OCI-LY3 (cell line): ENCODE results near the gene PTPN5.
"Not testable (repeated sequence)": the region's sequence is repeated elsewhere in the genome, so short reads cannot be mapped to it uniquely, and the experiment has no call there.

Experiments
- H2AFZ ChIP-seq: fragments of 200-600, 300-600 bp; shearing (Covaris generic); 2 replicates; pipeline ENCODE4 v1.6.0; 2014; ENCODE audit warnings: antibody characterized with exemption, low read depth, low read length
- H3K27ac ChIP-seq: fragments of 200-600, 300-600 bp; sonication (generic); 2 replicates; pipeline ENCODE4 v1.5.1; 2014; ENCODE audit warnings: mild to moderate bottlenecking, low read length, moderate library complexity, mixed read lengths
- H3K27me3 ChIP-seq: fragments of 200-600, 300-600 bp; sonication (generic); 2 replicates; pipeline ENCODE4 v1.6.1; 2014; ENCODE audit warnings: low read depth, low read length, mixed read lengths
- H3K36me3 ChIP-seq: fragments of 200-600, 300-600 bp; sonication (generic); replicated peaks from 2 replicates; pipeline ENCODE3; 2014; ENCODE audit warnings: low read depth, low read length, mixed read lengths
- H3K4me1 ChIP-seq: fragments of 300-600, 200-600 bp; sonication (generic); 2 replicates; pipeline ENCODE4 v1.6.1; 2014; ENCODE audit warnings: low read length, mixed read lengths
- H3K4me2 ChIP-seq: fragments of 200-600, 300-600 bp; sonication (generic); 2 replicates; pipeline ENCODE4 v1.6.1; 2014; ENCODE audit warnings: low read length, mixed read lengths
- H3K4me3 ChIP-seq: fragments of 300-600, 200-600 bp; sonication (generic); 2 replicates; pipeline ENCODE4 v1.5.1; 2014; ENCODE audit warnings: antibody characterized with exemption, mild to moderate bottlenecking, low read length, moderate library complexity
- H3K79me2 ChIP-seq: fragments of 300-600, 200-600 bp; shearing (Covaris generic); 2 replicates; pipeline ENCODE4 v1.6.1; 2014; ENCODE audit warnings: mild to moderate bottlenecking, low read length, mixed read lengths
- H3K9ac ChIP-seq: fragments of 300-600, 200-600 bp; shearing (Covaris generic); 2 replicates; pipeline ENCODE4 v1.6.0; 2014; ENCODE audit warnings: mild to moderate bottlenecking, low read length, moderate library complexity
- H3K9me3 ChIP-seq: fragments of 200-600, 300-600 bp; shearing (Covaris generic); 2 replicates; pipeline ENCODE4 v1.6.1; 2014; ENCODE audit warnings: low read length, mixed read lengths; ENCODE audit not compliant: insufficient read depth
- H4K20me1 ChIP-seq: fragments of 200-600, 300-600 bp; sonication (generic); 2 replicates; pipeline ENCODE4 v1.6.1; 2016; ENCODE audit warnings: low read length, mixed read lengths; ENCODE audit not compliant: insufficient read depth
- EZH2phosphoT487 ChIP-seq: fragments of 200-600 bp; shearing (Covaris generic); IDR thresholded peaks from 2 replicates; pipeline ENCODE4 v1.6.1; 2018; ENCODE audit warnings: antibody characterized with exemption, mixed run types, low read depth
- TF ChIP-seq, protein P1 (sequence below): fragments of 200-600, 300-600 bp; sonication (generic); IDR thresholded peaks from 2 replicates; pipeline ENCODE4 v1.5.1; 2014; ENCODE audit warnings: antibody characterized with exemption, low read length, low read depth

Gene PTPN5

DNA sequence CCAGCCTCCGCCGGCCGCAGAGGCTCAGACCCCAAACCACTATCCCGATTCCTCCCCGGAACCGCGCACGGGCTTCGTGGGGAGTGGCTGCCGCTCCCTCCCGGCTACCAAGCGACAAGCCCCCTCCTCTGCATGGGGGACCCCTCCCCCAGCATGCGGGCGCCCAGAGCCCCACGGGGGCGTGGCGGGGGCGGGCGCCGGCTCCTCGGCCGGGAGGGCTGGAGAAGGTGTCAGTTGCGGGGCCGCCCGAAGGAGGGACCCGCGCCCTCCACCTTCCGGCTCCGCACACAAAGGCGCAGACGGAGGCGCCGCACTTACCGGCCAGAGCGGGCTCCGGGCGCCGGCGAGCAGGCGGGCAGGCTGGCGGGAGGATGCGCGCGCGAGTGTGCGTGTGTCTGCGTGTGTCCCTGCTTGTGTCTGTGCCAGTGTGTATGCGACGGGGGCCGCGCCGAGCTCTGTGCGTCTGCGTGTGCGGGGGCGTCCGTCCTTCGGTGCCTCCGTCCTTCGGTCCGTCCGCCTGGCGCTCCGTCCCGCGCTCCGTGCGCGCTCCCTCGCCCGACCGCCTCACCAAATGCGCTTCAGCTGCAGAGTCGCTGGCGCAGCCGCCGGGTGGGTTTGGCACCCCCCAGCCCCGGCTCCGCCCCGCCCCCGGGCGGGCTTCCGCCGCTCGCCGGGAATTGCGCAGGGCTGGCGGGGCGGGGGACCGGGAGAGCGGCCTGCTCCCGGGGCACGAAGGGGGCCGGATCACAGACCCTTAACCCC is at the start of gene PTPN5:
TSS of gene PTPN5 (minus strand) at position 592 of the 762 bp plus-strand sequence. CDS start 19,840 bp downstream, outside the sequence.
- no peaks in the 10 kb centered on the region for H4K20me1 ChIP-seq
- no peak within 1 kb of the TSS for H2AFZ ChIP-seq
- no peak within 1 kb of the TSS for H3K4me2 ChIP-seq
- H3K9ac ChIP-seq = no peak within 1 kb of the TSS
- H3K4me1 ChIP-seq = peaks cover 7% of the 10 kb centered on the region
- H3K79me2 ChIP-seq = no peaks in the 10 kb centered on the region
- H3K27me3 ChIP-seq = peaks cover 15% of the 10 kb centered on the region; the same call in 1 of the 2 replicates
- no peak within 1 kb of the TSS for H3K4me3 ChIP-seq
- H3K27ac ChIP-seq = no peak within 1 kb of the TSS
- no peaks in the 10 kb centered on the region for H3K9me3 ChIP-seq
- no peaks in the 10 kb centered on the region for H3K36me3 ChIP-seq
- TF ChIP-seq EZH2phosphoT487 = no peak
- TF ChIP-seq, protein P1, sequence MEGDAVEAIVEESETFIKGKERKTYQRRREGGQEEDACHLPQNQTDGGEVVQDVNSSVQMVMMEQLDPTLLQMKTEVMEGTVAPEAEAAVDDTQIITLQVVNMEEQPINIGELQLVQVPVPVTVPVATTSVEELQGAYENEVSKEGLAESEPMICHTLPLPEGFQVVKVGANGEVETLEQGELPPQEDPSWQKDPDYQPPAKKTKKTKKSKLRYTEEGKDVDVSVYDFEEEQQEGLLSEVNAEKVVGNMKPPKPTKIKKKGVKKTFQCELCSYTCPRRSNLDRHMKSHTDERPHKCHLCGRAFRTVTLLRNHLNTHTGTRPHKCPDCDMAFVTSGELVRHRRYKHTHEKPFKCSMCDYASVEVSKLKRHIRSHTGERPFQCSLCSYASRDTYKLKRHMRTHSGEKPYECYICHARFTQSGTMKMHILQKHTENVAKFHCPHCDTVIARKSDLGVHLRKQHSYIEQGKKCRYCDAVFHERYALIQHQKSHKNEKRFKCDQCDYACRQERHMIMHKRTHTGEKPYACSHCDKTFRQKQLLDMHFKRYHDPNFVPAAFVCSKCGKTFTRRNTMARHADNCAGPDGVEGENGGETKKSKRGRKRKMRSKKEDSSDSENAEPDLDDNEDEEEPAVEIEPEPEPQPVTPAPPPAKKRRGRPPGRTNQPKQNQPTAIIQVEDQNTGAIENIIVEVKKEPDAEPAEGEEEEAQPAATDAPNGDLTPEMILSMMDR = no peak

GRCh38 chr11:18836417-18836816 is 44.8 kb upstream of the PTPN5 start:
- H3K79me2 ChIP-seq = no peaks in the 10 kb centered on the region
- no peak overlapping the region for H2AFZ ChIP-seq
- H3K4me2 ChIP-seq = no peak overlapping the region
- H3K27me3 ChIP-seq = peaks cover 13% of the 10 kb centered on the region; the same call in 1 of the 2 replicates
- H3K36me3 ChIP-seq = no peaks in the 10 kb centered on the region
- no peak for TF ChIP-seq EZH2phosphoT487
- TF ChIP-seq, protein P1 = no peak
- H3K4me1 ChIP-seq = no peaks in the 10 kb centered on the region
- no peaks in the 10 kb centered on the region for H3K9me3 ChIP-seq
- no peak overlapping the region for H3K27ac ChIP-seq
- H3K4me3 ChIP-seq = no peak overlapping the region
- H4K20me1 ChIP-seq = no peaks in the 10 kb centered on the region
- H3K9ac ChIP-seq = no peak overlapping the region

GRCh38 chr11:18834754-18835466 is 43.3 kb upstream of the PTPN5 start:
- Histone ChIP-seq H3K27ac (no peak overlapping the region), H3K9me3 (no peaks in the 10 kb centered on the region), H3K9ac (no peak overlapping the region), H2AFZ (no peak overlapping the region), H3K4me3 (no peak overlapping the region), H3K36me3 (no peaks in the 10 kb centered on the region), H4K20me1 (no peaks in the 10 kb centered on the region), H3K27me3 (peaks cover 16% of the 10 kb centered on the region; the same call in 1 of the 2 replicates), H3K79me2 (no peaks in the 10 kb centered on the region), H3K4me2 (no peak overlapping the region), H3K4me1 (no peaks in the 10 kb centered on the region)
- TF ChIP-seq, protein P1 = no peak
- TF ChIP-seq EZH2phosphoT487 = no peak

- not testable (repeated sequence) for H3K36me3 ChIP-seq, H2AFZ ChIP-seq, H3K27ac ChIP-seq, H3K27me3 ChIP-seq, H4K20me1 ChIP-seq, H3K4me3 ChIP-seq, H3K9ac ChIP-seq, H3K9me3 ChIP-seq, H3K4me1 ChIP-seq, H3K79me2 ChIP-seq, H3K4me2 ChIP-seq
These were observed 28.6 kb upstream of the PTPN5 start for GRCh38 chr11:18820160-18820559.
